Measurements from ENCODE around the gene NHLH1. TPM values are rescaled to one million over a fixed set of nuclear protein-coding genes. Genes with fewer than 3 reads are reported as not detected.

The NHLH1 gene
- total RNA-seq, 2 experiments from 2014 or later = 0.63 to 0.68 TPM

GRCh38 chr1:160363951-160364735 is 2.7 kb upstream of the NHLH1 start:
- Histone ChIP-seq H3K9me3 (ENCODE audit: low read length) (no peaks in the 10 kb centered on the region), H2AFZ (ENCODE audit: low read length) (no peak overlapping the region), H3K4me1 (ENCODE audit: insufficient read depth, low read length, poor library complexity, severe bottlenecking) (no peaks in the 10 kb centered on the region), H3K79me2 (ENCODE audit: insufficient read depth, low read depth, low read length) (no peaks in the 10 kb centered on the region), H3K9me2 (ENCODE audit: insufficient read depth, low read length) (no peaks in the 10 kb centered on the region), H3K4me3 (ENCODE audit: low read depth, low read length, poor library complexity, severe bottlenecking) (no peak overlapping the region), H3K27ac (ENCODE audit: low read depth, low read length, poor library complexity, severe bottlenecking) (no peak overlapping the region), H4K20me1 (ENCODE audit: insufficient read depth, low read length) (no peaks in the 10 kb centered on the region), H3K4me2 (ENCODE audit: low read length) (no peak overlapping the region), H3K36me3 (ENCODE audit: insufficient read depth, low read length) (peaks cover 19% of the 10 kb centered on the region; the same call in 1 of the 2 replicates)
- intact Hi-C loops (cut with micrococcal nuclease; ENCODE audit: unreplicated experiment) = no loop called here
- no peak for DNase-seq (ENCODE audit: low spot score)
- CTCF ChIA-PET (ENCODE audit: unreplicated experiment) = interaction anchor here (1.5 kb wide), 1 partner anchor 13 kb away, joined by 3 read pairs; no protein-coding TSS in a partner anchor
- BruUV-seq (replicated peaks) = no TSS peak
- POLR2A ChIA-PET = interaction anchor here (0.5 to 1.9 kb wide), 4 partner anchors 9 to 648 kb away, joined by 3 to 7 read pairs (median 4); no protein-coding TSS in a partner anchor
- TF ChIP-seq EZH2phosphoT487 (IDR thresholded peaks at IDR 0.05; ENCODE audit: borderline replicate concordance, low read depth, low read length) (no peak), CTCF (conservative IDR thresholded peaks at IDR 0.05; ENCODE audit: low read length) (no peak)

GRCh38 chr1:160365325-160365724 is 1.5 kb upstream of the NHLH1 start:
- H4K20me1 ChIP-seq (ENCODE audit: insufficient read depth, low read length) = no peaks in the 10 kb centered on the region
- no peak overlapping the region for H3K27ac ChIP-seq (ENCODE audit: low read depth, low read length, poor library complexity, severe bottlenecking)
- no peaks in the 10 kb centered on the region for H3K79me2 ChIP-seq (ENCODE audit: insufficient read depth, low read depth, low read length)
- no peak overlapping the region for H3K4me2 ChIP-seq (ENCODE audit: low read length)
- TF ChIP-seq CTCF (conservative IDR thresholded peaks at IDR 0.05; ENCODE audit: low read length) = no peak
- TF ChIP-seq EZH2phosphoT487 (IDR thresholded peaks at IDR 0.05; ENCODE audit: borderline replicate concordance, low read depth, low read length) = no peak
- ChIA-PET POLR2A (interaction anchor here (0.6 to 2.2 kb wide), 3 partner anchors 10 to 126 kb away, joined by 4 to 9 read pairs (median 5); no protein-coding TSS in a partner anchor), CTCF (ENCODE audit: unreplicated experiment) (interaction anchor here (0.5 to 0.7 kb wide), 2 partner anchors 9 to 35 kb away, joined by 3 to 4 read pairs; no protein-coding TSS in a partner anchor)
- no peak for DNase-seq (ENCODE audit: low spot score)
- no peaks in the 10 kb centered on the region for H3K9me2 ChIP-seq (ENCODE audit: insufficient read depth, low read length)
- intact Hi-C loops (cut with micrococcal nuclease; ENCODE audit: unreplicated experiment) = no loop called here
- H2AFZ ChIP-seq (ENCODE audit: low read length) = no peak overlapping the region
- H3K4me3 ChIP-seq (ENCODE audit: low read depth, low read length, poor library complexity, severe bottlenecking) = no peak overlapping the region
- H3K4me1 ChIP-seq (ENCODE audit: insufficient read depth, low read length, poor library complexity, severe bottlenecking) = no peaks in the 10 kb centered on the region
- no TSS peak for BruUV-seq (replicated peaks)
- no peaks in the 10 kb centered on the region for H3K9me3 ChIP-seq (ENCODE audit: low read length)
- H3K36me3 ChIP-seq (ENCODE audit: insufficient read depth, low read length) = peaks cover 10% of the 10 kb centered on the region; the same call in 1 of the 2 replicates

- no peak overlapping the region for H3K4me3 ChIP-seq (ENCODE audit: low read depth, low read length, poor library complexity, severe bottlenecking)
- H3K36me3 ChIP-seq (ENCODE audit: insufficient read depth, low read length) = no peaks in the 10 kb centered on the region
- H3K4me2 ChIP-seq (ENCODE audit: low read length) = no peak overlapping the region
- TF ChIP-seq EZH2phosphoT487 (IDR thresholded peaks at IDR 0.05; ENCODE audit: borderline replicate concordance, low read depth, low read length) (no peak), CTCF (conservative IDR thresholded peaks at IDR 0.05; ENCODE audit: low read length) (no peak)
- no peak overlapping the region for H2AFZ ChIP-seq (ENCODE audit: low read length)
- BruUV-seq (replicated peaks) = no TSS peak
- no peaks in the 10 kb centered on the region for H3K4me1 ChIP-seq (ENCODE audit: insufficient read depth, low read length, poor library complexity, severe bottlenecking)
- no peaks in the 10 kb centered on the region for H4K20me1 ChIP-seq (ENCODE audit: insufficient read depth, low read length)
- no peak for DNase-seq (ENCODE audit: low spot score)
- POLR2A ChIA-PET = interaction anchor here (2.2 kb wide), 1 partner anchor 9 kb away, joined by 9 read pairs; no protein-coding TSS in a partner anchor
- H3K9me2 ChIP-seq (ENCODE audit: insufficient read depth, low read length) = no peaks in the 10 kb centered on the region
- no peaks in the 10 kb centered on the region for H3K79me2 ChIP-seq (ENCODE audit: insufficient read depth, low read depth, low read length)
- CTCF ChIA-PET (ENCODE audit: unreplicated experiment) = interaction anchor here (0.6 kb wide), 1 partner anchor 9 kb away, joined by 3 read pairs; no protein-coding TSS in a partner anchor
- no peaks in the 10 kb centered on the region for H3K9me3 ChIP-seq (ENCODE audit: low read length)
- intact Hi-C loops (cut with micrococcal nuclease; ENCODE audit: unreplicated experiment) = no loop called here
- H3K27ac ChIP-seq (ENCODE audit: low read depth, low read length, poor library complexity, severe bottlenecking) = no peak overlapping the region
Observed at GRCh38 chr1:160367516-160367900, 637 bp downstream of the NHLH1 start.

All from OCI-LY7 (cell line).